SHP77 (cell line): ENCODE measurements around the gene GATAD2B.
"Not testable (repeated sequence)": the region's sequence is repeated elsewhere in the genome, so short reads cannot be mapped to it uniquely, and the experiment has no call there.

Experiments
- DNase-seq, 2 experiments: peaks; one replicate each; lab custom pipeline; 2025; lab: John Stamatoyannopoulos, UW

The GATAD2B gene

GRCh38 chr1:153795934-153796785 lies 126.6 kb downstream of the GATAD2B start:
- DNase-seq = no peak

GRCh38 chr1:153795330-153795837 lies 127.4 kb downstream of the GATAD2B start:
- peak; percentile 77 to 93 for DNase-seq

GRCh38 chr1:153794624-153795329 lies 128.0 kb downstream of the GATAD2B start:
- peak; percentile 28 to 35 for DNase-seq

GRCh38 chr1:153793973-153794615 lies 128.7 kb downstream of the GATAD2B start:
- no peak for DNase-seq

- DNase-seq = no peak
Measured at GRCh38 chr1:153793261-153793972, 129.4 kb downstream of the GATAD2B start.

GRCh38 chr1:153792631-153793041 lies 130.1 kb downstream of the GATAD2B start:
- DNase-seq = no peak

GRCh38 chr1:153791648-153792253 lies 131.0 kb downstream of the GATAD2B start:
- no peak for DNase-seq

GRCh38 chr1:153790966-153791647 lies 131.7 kb downstream of the GATAD2B start:
- DNase-seq = peak in 1 of 2 experiments; percentile 74

- peak; percentile 98 to 99 for DNase-seq
Measured at GRCh38 chr1:153790313-153790965, 132.3 kb downstream of the GATAD2B start.

- peak; percentile 93 to 94 for DNase-seq
Measured at GRCh38 chr1:153789478-153790034, 133.2 kb downstream of the GATAD2B start.

- DNase-seq = no peak
Measured at GRCh38 chr1:153786038-153786790, 136.6 kb downstream of the GATAD2B start.

GRCh38 chr1:153783233-153784190 lies 139.3 kb downstream of the GATAD2B start:
- peak; percentile 91 to 94 for DNase-seq

- not testable (repeated sequence) for DNase-seq
Measured at GRCh38 chr1:153782648-153783047, 140.1 kb downstream of the GATAD2B start.

GRCh38 chr1:153780551-153780950 lies 142.2 kb downstream of the GATAD2B start:
- DNase-seq = no peak

- DNase-seq = no peak
Measured at GRCh38 chr1:153779781-153780541, 142.8 kb downstream of the GATAD2B start.

- no peak for DNase-seq
Measured at GRCh38 chr1:153778824-153779519, 143.8 kb downstream of the GATAD2B start.
